Liver (tissue), 3 donors: Measurements from ENCODE around the gene C1QTNF4.

Experiments
- FOXA1 ChIP-seq: IDR thresholded peaks from 2 replicates; pipeline ENCODE4 v1.6.1; 2016; ENCODE audit warnings: antibody characterized with exemption
- SP1 ChIP-seq: IDR thresholded peaks from 2 replicates; pipeline ENCODE4 v1.6.1; 2018; ENCODE audit warnings: antibody characterized with exemption, mild to moderate bottlenecking
- YY1 ChIP-seq: IDR thresholded peaks from 2 replicates; pipeline ENCODE4 v1.6.1; 2016; ENCODE audit warnings: antibody characterized with exemption, mild to moderate bottlenecking
- TF ChIP-seq, protein P1 (sequence below): fragments of 150-350 bp; IDR thresholded peaks from 2 replicates; pipeline ENCODE4 v1.5.1; 2017; ENCODE audit warnings: improper control_type of control experiment, low read depth, low read length; ENCODE audit not compliant: missing input control
- TF ChIP-seq, protein P2 (sequence below): IDR thresholded peaks from 2 replicates; pipeline ENCODE4 v1.6.1; 2016; ENCODE audit warnings: antibody characterized with exemption
- TF ChIP-seq, protein P3 (sequence below): IDR thresholded peaks from 2 replicates; pipeline ENCODE4 v1.6.1; 2016; ENCODE audit warnings: antibody characterized with exemption
- donor health status: healthy.
- donor health status: healthy.

DNA sequence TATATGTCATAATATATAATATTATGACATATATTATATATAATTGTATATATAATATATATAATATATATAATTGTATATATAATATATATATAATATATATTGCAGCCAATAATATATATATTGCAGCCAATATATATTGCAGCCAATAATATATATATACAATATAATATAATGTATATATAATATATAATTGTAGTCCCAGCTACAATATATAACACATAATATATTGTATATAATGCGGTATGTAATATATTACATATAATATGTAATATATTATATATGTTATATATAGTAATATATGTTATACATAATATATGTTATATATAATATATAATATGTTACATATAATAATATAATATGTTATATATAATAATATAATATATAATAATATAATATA lies 35.5 kb downstream of the C1QTNF4 start:
- TF ChIP-seq, protein P1, sequence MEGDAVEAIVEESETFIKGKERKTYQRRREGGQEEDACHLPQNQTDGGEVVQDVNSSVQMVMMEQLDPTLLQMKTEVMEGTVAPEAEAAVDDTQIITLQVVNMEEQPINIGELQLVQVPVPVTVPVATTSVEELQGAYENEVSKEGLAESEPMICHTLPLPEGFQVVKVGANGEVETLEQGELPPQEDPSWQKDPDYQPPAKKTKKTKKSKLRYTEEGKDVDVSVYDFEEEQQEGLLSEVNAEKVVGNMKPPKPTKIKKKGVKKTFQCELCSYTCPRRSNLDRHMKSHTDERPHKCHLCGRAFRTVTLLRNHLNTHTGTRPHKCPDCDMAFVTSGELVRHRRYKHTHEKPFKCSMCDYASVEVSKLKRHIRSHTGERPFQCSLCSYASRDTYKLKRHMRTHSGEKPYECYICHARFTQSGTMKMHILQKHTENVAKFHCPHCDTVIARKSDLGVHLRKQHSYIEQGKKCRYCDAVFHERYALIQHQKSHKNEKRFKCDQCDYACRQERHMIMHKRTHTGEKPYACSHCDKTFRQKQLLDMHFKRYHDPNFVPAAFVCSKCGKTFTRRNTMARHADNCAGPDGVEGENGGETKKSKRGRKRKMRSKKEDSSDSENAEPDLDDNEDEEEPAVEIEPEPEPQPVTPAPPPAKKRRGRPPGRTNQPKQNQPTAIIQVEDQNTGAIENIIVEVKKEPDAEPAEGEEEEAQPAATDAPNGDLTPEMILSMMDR = no peak
- TF ChIP-seq FOXA1 (no peak), YY1 (no peak), SP1 (no peak)
- TF ChIP-seq, protein P2, sequence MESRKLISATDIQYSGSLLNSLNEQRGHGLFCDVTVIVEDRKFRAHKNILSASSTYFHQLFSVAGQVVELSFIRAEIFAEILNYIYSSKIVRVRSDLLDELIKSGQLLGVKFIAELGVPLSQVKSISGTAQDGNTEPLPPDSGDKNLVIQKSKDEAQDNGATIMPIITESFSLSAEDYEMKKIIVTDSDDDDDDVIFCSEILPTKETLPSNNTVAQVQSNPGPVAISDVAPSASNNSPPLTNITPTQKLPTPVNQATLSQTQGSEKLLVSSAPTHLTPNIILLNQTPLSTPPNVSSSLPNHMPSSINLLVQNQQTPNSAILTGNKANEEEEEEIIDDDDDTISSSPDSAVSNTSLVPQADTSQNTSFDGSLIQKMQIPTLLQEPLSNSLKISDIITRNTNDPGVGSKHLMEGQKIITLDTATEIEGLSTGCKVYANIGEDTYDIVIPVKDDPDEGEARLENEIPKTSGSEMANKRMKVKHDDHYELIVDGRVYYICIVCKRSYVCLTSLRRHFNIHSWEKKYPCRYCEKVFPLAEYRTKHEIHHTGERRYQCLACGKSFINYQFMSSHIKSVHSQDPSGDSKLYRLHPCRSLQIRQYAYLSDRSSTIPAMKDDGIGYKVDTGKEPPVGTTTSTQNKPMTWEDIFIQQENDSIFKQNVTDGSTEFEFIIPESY = no peak
- TF ChIP-seq, protein P3, sequence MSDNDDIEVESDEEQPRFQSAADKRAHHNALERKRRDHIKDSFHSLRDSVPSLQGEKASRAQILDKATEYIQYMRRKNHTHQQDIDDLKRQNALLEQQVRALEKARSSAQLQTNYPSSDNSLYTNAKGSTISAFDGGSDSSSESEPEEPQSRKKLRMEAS = no peak
